GM13977 (cell line): Measurements from ENCODE around the gene EEIG1.

Source experiments
- DNase-seq: peaks from one replicate; pipeline ENCODE4 v3.0.0; 2012; ENCODE audit warnings: low spot score
- in situ Hi-C: fragments of 300-500 bp; cut with MboI; formaldehyde crosslinking; loops from one replicate; pipeline ENCODE4 v1.12.0; 2022; ENCODE audit warnings: low sequenced_read_pairs, low pct_unique_long_range_greater_than_20kb, mixed read lengths, inconsistent platforms; ENCODE audit not compliant: unreplicated experiment
- TF ChIP-seq, protein P1 (sequence below): IDR thresholded peaks from 2 replicates; pipeline ENCODE4 v1.5.1; 2012; ENCODE audit warnings: mild to moderate bottlenecking, control low read depth; ENCODE audit not compliant: insufficient read depth; ENCODE audit errors: extremely low read depth, missing control alignments

EEIG1 gene

GRCh38 chr9:127981559-127982121 lies 851 bp upstream of the EEIG1 start:
- no peak for DNase-seq
- TF ChIP-seq, protein P1, sequence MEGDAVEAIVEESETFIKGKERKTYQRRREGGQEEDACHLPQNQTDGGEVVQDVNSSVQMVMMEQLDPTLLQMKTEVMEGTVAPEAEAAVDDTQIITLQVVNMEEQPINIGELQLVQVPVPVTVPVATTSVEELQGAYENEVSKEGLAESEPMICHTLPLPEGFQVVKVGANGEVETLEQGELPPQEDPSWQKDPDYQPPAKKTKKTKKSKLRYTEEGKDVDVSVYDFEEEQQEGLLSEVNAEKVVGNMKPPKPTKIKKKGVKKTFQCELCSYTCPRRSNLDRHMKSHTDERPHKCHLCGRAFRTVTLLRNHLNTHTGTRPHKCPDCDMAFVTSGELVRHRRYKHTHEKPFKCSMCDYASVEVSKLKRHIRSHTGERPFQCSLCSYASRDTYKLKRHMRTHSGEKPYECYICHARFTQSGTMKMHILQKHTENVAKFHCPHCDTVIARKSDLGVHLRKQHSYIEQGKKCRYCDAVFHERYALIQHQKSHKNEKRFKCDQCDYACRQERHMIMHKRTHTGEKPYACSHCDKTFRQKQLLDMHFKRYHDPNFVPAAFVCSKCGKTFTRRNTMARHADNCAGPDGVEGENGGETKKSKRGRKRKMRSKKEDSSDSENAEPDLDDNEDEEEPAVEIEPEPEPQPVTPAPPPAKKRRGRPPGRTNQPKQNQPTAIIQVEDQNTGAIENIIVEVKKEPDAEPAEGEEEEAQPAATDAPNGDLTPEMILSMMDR = no peak
- in situ Hi-C loops = no loop called here

GRCh38 chr9:127980060-127980705 lies 606 bp downstream of the EEIG1 start:
- no peak for DNase-seq
- TF ChIP-seq, protein P1 = no peak
- in situ Hi-C loops = no loop called here

DNA sequence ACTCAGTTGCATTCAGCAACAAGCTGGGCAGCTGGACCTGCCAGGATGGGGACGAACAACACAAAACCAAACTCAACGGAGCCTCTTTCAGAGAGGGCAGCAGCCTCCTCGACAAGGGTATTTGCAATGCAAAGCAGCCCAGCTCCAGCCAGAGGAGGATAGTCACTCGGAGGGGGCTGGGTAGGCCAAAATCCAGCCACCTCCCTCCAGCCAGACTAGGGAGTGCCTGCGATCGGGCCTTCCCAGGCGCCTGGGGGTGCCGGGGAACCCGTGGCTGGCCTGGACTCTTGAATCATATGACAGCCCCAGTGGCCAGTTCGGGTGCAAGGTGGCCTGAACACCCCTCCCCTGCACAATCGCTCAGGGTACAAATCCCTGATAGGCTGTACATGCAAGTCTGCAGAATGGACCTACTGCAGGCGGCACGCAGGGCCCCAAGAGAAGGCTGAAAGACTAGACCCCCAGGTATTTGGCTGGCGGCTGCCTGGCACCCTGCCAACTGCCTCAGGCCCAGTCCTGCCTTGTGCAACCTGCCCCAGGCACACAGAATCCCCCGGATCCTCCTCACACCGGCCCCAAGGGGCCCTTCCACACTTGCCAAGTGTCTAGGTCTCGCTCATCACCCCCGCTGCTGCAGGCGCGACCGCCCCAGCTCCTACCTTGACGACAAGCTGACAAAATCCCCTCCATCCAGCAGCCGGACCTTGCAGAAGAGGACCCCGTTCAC lies 1.3 kb downstream of the EEIG1 start:
- in situ Hi-C loops = no loop called here
- TF ChIP-seq, protein P1 = no peak
- DNase-seq = peak; percentile 74

DNA sequence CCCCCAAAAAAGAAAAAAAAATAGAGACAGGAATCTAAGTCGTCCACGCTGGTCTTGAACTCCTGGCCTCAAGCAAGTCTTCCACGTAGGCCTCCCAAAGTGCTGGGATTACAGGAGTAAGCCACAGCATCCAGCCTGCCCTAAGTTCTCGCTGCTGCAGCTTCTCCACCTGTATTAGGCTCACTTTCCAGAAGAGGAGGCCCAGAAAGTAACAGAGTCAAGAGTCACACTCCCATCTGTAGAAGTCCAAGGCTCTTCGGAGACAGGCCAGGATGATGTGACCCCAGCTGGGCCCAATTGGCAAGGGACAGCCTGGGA lies 1.8 kb downstream of the EEIG1 start:
- TF ChIP-seq, protein P1 = no peak

GRCh38 chr9:127977884-127978647 lies 2.7 kb downstream of the EEIG1 start:
- in situ Hi-C loops = no loop called here

More for the DNA sequence above, 1.8 kb downstream of the EEIG1 start:
- in situ Hi-C loops = no loop called here
- no peak for DNase-seq

More at GRCh38 chr9:127977884-127978647, 2.7 kb downstream of the EEIG1 start:
- TF ChIP-seq, protein P1 = no peak
- DNase-seq = no peak
